Suppressor macrophage treated with lipopolysaccharide for 4 hours (primary cell): ENCODE measurements around the gene VPS8.
"Not testable (repeated sequence)": the region's sequence is repeated elsewhere in the genome, so short reads cannot be mapped to it uniquely, and the experiment has no call there.

ENCODE experiments used
- DNase-seq: peaks from one replicate; pipeline ENCODE4 v3.0.0-alpha.2; 2020

The VPS8 gene

GRCh38 chr3:185003876-185004275 lies 191.9 kb downstream of the VPS8 start:
- not testable (repeated sequence) for DNase-seq

- no peak for DNase-seq
Measured at GRCh38 chr3:185009650-185010049, 197.7 kb downstream of the VPS8 start.

GRCh38 chr3:185017584-185017983 lies 205.6 kb downstream of the VPS8 start:
- not testable (repeated sequence) for DNase-seq

- DNase-seq, result not testable (repeated sequence)
Measured at GRCh38 chr3:185017996-185018395, 206.0 kb downstream of the VPS8 start.

- no peak for DNase-seq
Measured at GRCh38 chr3:185021256-185021655, 209.3 kb downstream of the VPS8 start.

GRCh38 chr3:185024406-185024805 lies 212.4 kb downstream of the VPS8 start:
- no peak for DNase-seq

- DNase-seq, result no peak
Measured at GRCh38 chr3:185024966-185025365, 213.0 kb downstream of the VPS8 start.

- no peak for DNase-seq
Measured at GRCh38 chr3:185028121-185028520, 216.2 kb downstream of the VPS8 start.

GRCh38 chr3:185029086-185029485 lies 217.1 kb downstream of the VPS8 start:
- DNase-seq, result no peak

GRCh38 chr3:185030399-185030798 lies 218.4 kb downstream of the VPS8 start:
- no peak for DNase-seq

- DNase-seq, result no peak
Measured at GRCh38 chr3:185030951-185031350, 219.0 kb downstream of the VPS8 start.

GRCh38 chr3:185037801-185038200 lies 225.8 kb downstream of the VPS8 start:
- no peak for DNase-seq

- DNase-seq, result no peak
Measured at GRCh38 chr3:185040425-185040824, 228.5 kb downstream of the VPS8 start.

GRCh38 chr3:185041540-185041939 lies 229.6 kb downstream of the VPS8 start:
- DNase-seq, result no peak

- no peak for DNase-seq
Measured at GRCh38 chr3:185042312-185043050, 230.5 kb downstream of the VPS8 start.

- DNase-seq, result no peak
Measured at GRCh38 chr3:185046164-185046515, 234.2 kb downstream of the VPS8 start.

- DNase-seq, result no peak
Measured at GRCh38 chr3:185046603-185047002, 234.6 kb downstream of the VPS8 start.

- no peak for DNase-seq
Measured at GRCh38 chr3:185049710-185050109, 237.7 kb downstream of the VPS8 start.

- no peak for DNase-seq
Measured at GRCh38 chr3:185051801-185052200, 239.8 kb downstream of the VPS8 start.

- no peak for DNase-seq
Measured at GRCh38 chr3:185052631-185053030, 240.7 kb downstream of the VPS8 start.

- no peak for DNase-seq
Measured at GRCh38 chr3:185056908-185057307, 244.9 kb downstream of the VPS8 start.

GRCh38 chr3:185057829-185058228 lies 245.9 kb downstream of the VPS8 start:
- no peak for DNase-seq

GRCh38 chr3:185058796-185059195 lies 246.8 kb downstream of the VPS8 start:
- peak; percentile 58 for DNase-seq

GRCh38 chr3:185059766-185060165 lies 247.8 kb downstream of the VPS8 start:
- peak; percentile 39 for DNase-seq

- no peak for DNase-seq
Measured at GRCh38 chr3:185060655-185061054, 248.7 kb downstream of the VPS8 start.
